Measurements from ENCODE around the gene PCSK4.

PCSK4 gene

GRCh38 chr19:1510442-1510806, 20.3 kb upstream of the PCSK4 start:
- H3K79me1 ChIP-seq (replicated peaks; ENCODE audit: low read length, poor library complexity, severe bottlenecking), result peaks cover 8% of the 10 kb centered on the region
- no peak for DNase-seq
- no peak overlapping the region for H3K4me3 ChIP-seq (ENCODE audit: insufficient read depth in 1 of 2, low read depth in 1 of 2, low read length in 2 of 2)

GRCh38 chr19:1509602-1510441, 19.7 kb upstream of the PCSK4 start:
- Histone ChIP-seq H2BK120ac (ENCODE audit: low read depth, low read length) (no peak overlapping the region), H3K18ac (ENCODE audit: low read depth in 1 of 2, low read length in 2 of 2) (no peak overlapping the region), H3K4me1 (ENCODE audit: control insufficient read depth, insufficient read depth, low read depth, low read length) (peaks cover 33% of the 10 kb centered on the region), H2AK5ac (ENCODE audit: low read length, severe bottlenecking) (no peak overlapping the region), H3K9ac (ENCODE audit: low read length) (no peak overlapping the region), H3K9me3 (ENCODE audit: control insufficient read depth, low read length) (no peaks in the 10 kb centered on the region), H3K79me1 (replicated peaks; ENCODE audit: low read length, poor library complexity, severe bottlenecking) (peaks cover 8% of the 10 kb centered on the region), H2BK15ac (ENCODE audit: low read depth, poor library complexity, severe bottlenecking) (no peak overlapping the region), H3K27me3 (ENCODE audit: control insufficient read depth in 1 of 2, insufficient read depth in 1 of 2, low read length in 2 of 2) (peaks cover 0 to 42% of the 10 kb centered on the region in 2 experiments), H2BK5ac (ENCODE audit: low read depth, low read length, poor library complexity, severe bottlenecking) (no peak overlapping the region), H3K27ac (ENCODE audit: low read length, poor library complexity, severe bottlenecking) (no peak overlapping the region), H4K91ac (ENCODE audit: low read length) (no peak overlapping the region), H2BK12ac (ENCODE audit: low read length in 2 of 2) (peak overlapping the region in 1 of 2 experiments; percentile 38), H3K14ac (ENCODE audit: low read length in 2 of 2) (no peak overlapping the region), H3K23ac (ENCODE audit: low read length in 2 of 2) (no peak overlapping the region), H3K4me3 (ENCODE audit: insufficient read depth in 1 of 2, low read depth in 1 of 2, low read length in 2 of 2) (no peak overlapping the region), H2AFZ (ENCODE audit: low read depth, low read length) (no peak overlapping the region), H3K4me2 (ENCODE audit: low read length, poor library complexity, severe bottlenecking) (no peak overlapping the region), H3K4ac (ENCODE audit: low read depth in 1 of 2, low read length in 2 of 2) (no peak overlapping the region), H3K36me3 (ENCODE audit: control insufficient read depth in 1 of 2, insufficient read depth in 2 of 2, low read depth in 1 of 2, low read length in 2 of 2) (peaks cover 0 to 15% of the 10 kb centered on the region in 2 experiments), H4K8ac (ENCODE audit: low read length) (no peak overlapping the region)
- 79% methylated on average over 11 of the region's 11 CpGs for WGBS
- DNase-seq, result no peak

More at GRCh38 chr19:1510442-1510806, 20.3 kb upstream of the PCSK4 start:
- Histone ChIP-seq H3K18ac (ENCODE audit: low read depth in 1 of 2, low read length in 2 of 2) (no peak overlapping the region), H4K8ac (ENCODE audit: low read length) (no peak overlapping the region), H4K91ac (ENCODE audit: low read length) (peak overlapping the region; percentile 57), H2BK120ac (ENCODE audit: low read depth, low read length) (no peak overlapping the region), H3K4me2 (ENCODE audit: low read length, poor library complexity, severe bottlenecking) (no peak overlapping the region), H2BK5ac (ENCODE audit: low read depth, low read length, poor library complexity, severe bottlenecking) (no peak overlapping the region), H3K23ac (ENCODE audit: low read length in 2 of 2) (no peak overlapping the region), H3K14ac (ENCODE audit: low read length in 2 of 2) (no peak overlapping the region), H2AFZ (ENCODE audit: low read depth, low read length) (no peak overlapping the region), H3K9me3 (ENCODE audit: control insufficient read depth, low read length) (no peaks in the 10 kb centered on the region), H3K4me1 (ENCODE audit: control insufficient read depth, insufficient read depth, low read depth, low read length) (peaks cover 33% of the 10 kb centered on the region), H2BK15ac (ENCODE audit: low read depth, poor library complexity, severe bottlenecking) (no peak overlapping the region), H2AK5ac (ENCODE audit: low read length, severe bottlenecking) (no peak overlapping the region), H2BK12ac (ENCODE audit: low read length in 2 of 2) (no peak overlapping the region), H3K4ac (ENCODE audit: low read depth in 1 of 2, low read length in 2 of 2) (no peak overlapping the region), H3K27ac (ENCODE audit: low read length, poor library complexity, severe bottlenecking) (no peak overlapping the region), H3K9ac (ENCODE audit: low read length) (no peak overlapping the region), H3K36me3 (ENCODE audit: control insufficient read depth in 1 of 2, insufficient read depth in 2 of 2, low read depth in 1 of 2, low read length in 2 of 2) (peaks cover 0 to 15% of the 10 kb centered on the region in 2 experiments), H3K27me3 (ENCODE audit: control insufficient read depth in 1 of 2, insufficient read depth in 1 of 2, low read length in 2 of 2) (peaks cover 0 to 42% of the 10 kb centered on the region in 2 experiments)
- 53% methylated on average over 24 of the region's 25 CpGs for whole genome bisulfite sequencing

DNA sequence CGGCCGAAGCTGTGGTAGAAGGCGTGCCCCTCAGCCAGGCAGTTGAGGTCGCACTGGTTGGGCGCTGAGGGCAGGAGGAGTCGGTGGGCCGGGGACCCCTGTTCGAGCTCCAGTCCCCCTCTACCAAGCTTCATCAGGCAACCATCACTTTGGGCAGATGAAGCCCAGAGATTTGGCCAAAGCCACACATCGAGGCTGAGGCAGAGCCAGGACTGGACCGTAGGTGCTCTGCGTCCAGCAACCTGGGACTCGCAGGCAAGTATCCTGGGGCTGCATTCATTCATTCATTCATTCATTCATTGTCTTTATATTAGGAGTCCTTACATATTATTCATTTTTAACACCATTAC, 18.3 kb upstream of the PCSK4 start:
- no peaks in the 10 kb centered on the region for H3K9me3 ChIP-seq (ENCODE audit: control insufficient read depth, low read length)
- peaks cover 28% of the 10 kb centered on the region for H3K4me1 ChIP-seq (ENCODE audit: control insufficient read depth, insufficient read depth, low read depth, low read length)
- H3K4ac ChIP-seq (ENCODE audit: low read depth in 1 of 2, low read length in 2 of 2), result peak overlapping the region in 1 of 2 experiments; percentile 29
- H3K36me3 ChIP-seq (ENCODE audit: control insufficient read depth in 1 of 2, insufficient read depth in 2 of 2, low read depth in 1 of 2, low read length in 2 of 2), result peaks cover 0 to 15% of the 10 kb centered on the region in 2 experiments
- no peak overlapping the region for H2BK5ac ChIP-seq (ENCODE audit: low read depth, low read length, poor library complexity, severe bottlenecking)
- H2BK15ac ChIP-seq (ENCODE audit: low read depth, poor library complexity, severe bottlenecking), result no peak overlapping the region
- H3K27ac ChIP-seq (ENCODE audit: low read length, poor library complexity, severe bottlenecking), result no peak overlapping the region
- no peak overlapping the region for H2BK120ac ChIP-seq (ENCODE audit: low read depth, low read length)
- peak overlapping the region; percentile 16 to 61 for H3K4me3 ChIP-seq (ENCODE audit: insufficient read depth in 1 of 2, low read depth in 1 of 2, low read length in 2 of 2)
- H3K27me3 ChIP-seq (ENCODE audit: control insufficient read depth in 1 of 2, insufficient read depth in 1 of 2, low read length in 2 of 2), result peaks cover 9 to 44% of the 10 kb centered on the region in 2 experiments
- DNase-seq, result no peak
- H3K9ac ChIP-seq (ENCODE audit: low read length), result no peak overlapping the region
- no peak overlapping the region for H2AK5ac ChIP-seq (ENCODE audit: low read length, severe bottlenecking)
- peak overlapping the region in 1 of 2 experiments; percentile 89 for H3K18ac ChIP-seq (ENCODE audit: low read depth in 1 of 2, low read length in 2 of 2)
- H3K14ac ChIP-seq (ENCODE audit: low read length in 2 of 2), result no peak overlapping the region
- peaks cover 8% of the 10 kb centered on the region for H3K79me1 ChIP-seq (replicated peaks; ENCODE audit: low read length, poor library complexity, severe bottlenecking)
- 47% methylated on average over 10 of the region's 12 CpGs for WGBS
- peak overlapping the region; percentile 8 for H4K8ac ChIP-seq (ENCODE audit: low read length)
- peak overlapping the region in 1 of 2 experiments; percentile 61 for H3K23ac ChIP-seq (ENCODE audit: low read length in 2 of 2)
- H4K91ac ChIP-seq (ENCODE audit: low read length), result no peak overlapping the region
- H2BK12ac ChIP-seq (ENCODE audit: low read length in 2 of 2), result peak overlapping the region in 1 of 2 experiments; percentile 13
- no peak overlapping the region for H2AFZ ChIP-seq (ENCODE audit: low read depth, low read length)
- H3K4me2 ChIP-seq (ENCODE audit: low read length, poor library complexity, severe bottlenecking), result peak overlapping the region; percentile 29

DNA sequence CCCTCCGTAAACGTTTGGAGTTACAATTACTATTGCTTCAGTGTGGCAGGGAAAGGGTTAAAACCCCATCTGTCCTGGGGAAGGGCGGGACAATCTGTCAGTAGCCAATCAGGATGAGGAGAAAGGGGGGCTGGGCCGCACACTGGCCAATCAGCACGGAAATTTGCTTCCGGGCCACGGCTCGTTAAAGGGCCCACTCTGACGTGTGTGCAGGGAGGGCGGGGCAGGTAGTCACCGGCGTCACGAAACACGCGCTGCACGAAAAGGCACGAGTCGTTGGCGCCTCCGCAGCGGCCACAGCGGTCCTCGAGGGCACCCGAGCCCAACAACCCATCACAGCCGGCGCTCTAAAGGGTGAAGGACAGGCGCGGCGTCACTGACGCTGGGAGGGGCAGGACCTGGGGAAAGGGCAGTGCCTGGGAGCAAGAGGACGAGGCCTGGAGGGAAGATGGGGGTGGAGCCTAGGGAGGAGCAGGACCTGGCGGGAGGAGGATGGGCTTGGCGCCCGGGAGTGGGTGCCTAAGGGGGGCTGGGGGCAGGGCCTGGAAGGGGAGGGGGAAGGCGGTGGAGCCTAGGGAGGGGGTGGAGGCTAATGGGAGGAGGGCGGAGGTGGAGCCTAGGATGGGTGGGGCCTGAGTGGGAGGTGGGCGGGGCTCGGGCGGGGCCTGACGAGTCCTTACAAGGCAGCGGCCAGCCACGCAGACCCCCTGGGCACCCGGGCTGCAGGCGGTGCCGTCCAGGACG, 17.8 kb upstream of the PCSK4 start:
- Histone ChIP-seq H3K4ac (ENCODE audit: low read depth in 1 of 2, low read length in 2 of 2) (peak overlapping the region in 1 of 2 experiments; percentile 81), H4K8ac (ENCODE audit: low read length) (peak overlapping the region; percentile 79), H3K27me3 (ENCODE audit: control insufficient read depth in 1 of 2, insufficient read depth in 1 of 2, low read length in 2 of 2) (peaks cover 13 to 49% of the 10 kb centered on the region in 2 experiments), H2BK5ac (ENCODE audit: low read depth, low read length, poor library complexity, severe bottlenecking) (no peak overlapping the region), H2BK15ac (ENCODE audit: low read depth, poor library complexity, severe bottlenecking) (no peak overlapping the region), H3K9me3 (ENCODE audit: control insufficient read depth, low read length) (no peaks in the 10 kb centered on the region), H3K14ac (ENCODE audit: low read length in 2 of 2) (peak overlapping the region in 1 of 2 experiments; percentile 91), H3K23ac (ENCODE audit: low read length in 2 of 2) (peak overlapping the region in 1 of 2 experiments; percentile 83), H3K18ac (ENCODE audit: low read depth in 1 of 2, low read length in 2 of 2) (peak overlapping the region; percentile 6 to 96), H3K4me3 (ENCODE audit: insufficient read depth in 1 of 2, low read depth in 1 of 2, low read length in 2 of 2) (peak overlapping the region; percentile 53 to 72), H4K91ac (ENCODE audit: low read length) (peak overlapping the region; percentile 8), H3K4me1 (ENCODE audit: control insufficient read depth, insufficient read depth, low read depth, low read length) (peaks cover 31% of the 10 kb centered on the region), H2BK120ac (ENCODE audit: low read depth, low read length) (peak overlapping the region; percentile 45), H2BK12ac (ENCODE audit: low read length in 2 of 2) (peak overlapping the region in 1 of 2 experiments; percentile 82), H3K27ac (ENCODE audit: low read length, poor library complexity, severe bottlenecking) (peak overlapping the region; percentile 13), H3K36me3 (ENCODE audit: control insufficient read depth in 1 of 2, insufficient read depth in 2 of 2, low read depth in 1 of 2, low read length in 2 of 2) (peaks cover 0 to 15% of the 10 kb centered on the region in 2 experiments), H3K9ac (ENCODE audit: low read length) (peak overlapping the region; percentile 78), H2AFZ (ENCODE audit: low read depth, low read length) (peak overlapping the region; percentile 91), H3K79me1 (replicated peaks; ENCODE audit: low read length, poor library complexity, severe bottlenecking) (peaks cover 8% of the 10 kb centered on the region), H2AK5ac (ENCODE audit: low read length, severe bottlenecking) (no peak overlapping the region), H3K4me2 (ENCODE audit: low read length, poor library complexity, severe bottlenecking) (peak overlapping the region; percentile 49)
- DNase-seq, result peak; percentile 98
- WGBS, result 1% methylated on average over 44 of the region's 46 CpGs

All from mesenchymal stem cell (in vitro differentiated cells and primary cell).